ENCODE measurements around the gene RBMS3. TPM values are rescaled to one million over a fixed set of nuclear protein-coding genes. Genes with fewer than 3 reads are reported as not detected.

The RBMS3 gene
- total RNA-seq, 1 experiment from 2014 or later, result 7.4 TPM

DNA sequence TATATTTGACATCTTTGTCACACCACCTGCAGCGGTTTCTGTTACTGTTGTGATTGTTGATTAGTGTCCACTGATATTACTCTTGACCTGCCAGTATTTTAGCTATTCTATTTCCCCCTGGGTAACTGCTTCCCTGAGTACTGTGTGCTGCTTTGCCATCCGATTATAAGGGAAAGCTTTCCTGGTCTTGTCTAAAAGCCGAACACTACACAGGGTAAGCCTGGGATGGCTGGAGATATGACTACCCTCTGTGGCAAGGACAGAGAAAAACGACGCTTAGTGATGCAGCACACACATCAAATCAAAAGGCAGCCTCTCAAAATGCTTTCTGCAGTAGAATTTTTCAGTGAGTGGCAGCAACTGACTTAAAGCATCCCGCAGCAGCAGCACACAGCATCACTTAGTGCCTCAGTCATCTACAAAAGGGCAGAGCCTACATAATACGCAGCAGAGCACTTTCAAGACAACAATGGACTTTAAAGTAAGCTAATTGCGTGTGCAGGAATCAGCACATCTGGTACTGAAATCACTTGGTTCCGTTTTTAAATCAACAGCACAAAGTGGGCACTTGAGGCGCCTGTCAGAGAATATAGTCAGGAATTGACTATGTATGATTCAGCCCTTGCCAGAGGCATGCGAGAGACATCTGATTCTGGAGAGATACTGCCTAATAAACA, 669.2 kb downstream of the RBMS3 start:
- intact Hi-C loops (cut with micrococcal nuclease; ENCODE audit: unreplicated experiment), result no loop called here
- Mint-ChIP-seq H3K36me3 (ENCODE audit: insufficient read depth, unreplicated experiment) (no peaks in the 10 kb centered on the region), H3K27me3 (ENCODE audit: insufficient read depth, unreplicated experiment) (peaks cover 2% of the 10 kb centered on the region), H3K4me1 (ENCODE audit: low read depth, unreplicated experiment) (no peaks in the 10 kb centered on the region), H3K27ac (ENCODE audit: unreplicated experiment) (no peak overlapping the region), H3K9me3 (ENCODE audit: unreplicated experiment) (no peaks in the 10 kb centered on the region), H3K4me3 (ENCODE audit: unreplicated experiment) (no peak overlapping the region)
- ChIA-PET POLR2A (interaction anchor here (0.6 kb wide), 1 partner anchor 180 kb away, joined by 5 read pairs; no protein-coding TSS in a partner anchor), CTCF (no interaction called here)
- no peak for DNase-seq
- Histone ChIP-seq H3K4me3 (ENCODE audit: low read depth, low read length) (no peak overlapping the region), H3K4me1 (no peaks in the 10 kb centered on the region), H3K27me3 (replicated peaks; ENCODE audit: control insufficient read depth, insufficient read depth, low read length) (peaks cover 4% of the 10 kb centered on the region), H3K9me3 (no peaks in the 10 kb centered on the region), H3K36me3 (ENCODE audit: control insufficient read depth, insufficient read depth, low read length) (no peaks in the 10 kb centered on the region)
- BruUV-seq (replicated peaks), result no TSS peak
- TF ChIP-seq, protein P1, sequence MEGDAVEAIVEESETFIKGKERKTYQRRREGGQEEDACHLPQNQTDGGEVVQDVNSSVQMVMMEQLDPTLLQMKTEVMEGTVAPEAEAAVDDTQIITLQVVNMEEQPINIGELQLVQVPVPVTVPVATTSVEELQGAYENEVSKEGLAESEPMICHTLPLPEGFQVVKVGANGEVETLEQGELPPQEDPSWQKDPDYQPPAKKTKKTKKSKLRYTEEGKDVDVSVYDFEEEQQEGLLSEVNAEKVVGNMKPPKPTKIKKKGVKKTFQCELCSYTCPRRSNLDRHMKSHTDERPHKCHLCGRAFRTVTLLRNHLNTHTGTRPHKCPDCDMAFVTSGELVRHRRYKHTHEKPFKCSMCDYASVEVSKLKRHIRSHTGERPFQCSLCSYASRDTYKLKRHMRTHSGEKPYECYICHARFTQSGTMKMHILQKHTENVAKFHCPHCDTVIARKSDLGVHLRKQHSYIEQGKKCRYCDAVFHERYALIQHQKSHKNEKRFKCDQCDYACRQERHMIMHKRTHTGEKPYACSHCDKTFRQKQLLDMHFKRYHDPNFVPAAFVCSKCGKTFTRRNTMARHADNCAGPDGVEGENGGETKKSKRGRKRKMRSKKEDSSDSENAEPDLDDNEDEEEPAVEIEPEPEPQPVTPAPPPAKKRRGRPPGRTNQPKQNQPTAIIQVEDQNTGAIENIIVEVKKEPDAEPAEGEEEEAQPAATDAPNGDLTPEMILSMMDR (IDR thresholded peaks at IDR 0.05; ENCODE audit: insufficient read depth in 1 of 2, low read depth in 1 of 2, low read length in 1 of 2, severe bottlenecking in 1 of 2, unreplicated experiment in 1 of 2), result no peak

GRCh38 chr3:29952431-29952830, 671.6 kb downstream of the RBMS3 start:
- H3K9me3 ChIP-seq, result no peaks in the 10 kb centered on the region

DNA sequence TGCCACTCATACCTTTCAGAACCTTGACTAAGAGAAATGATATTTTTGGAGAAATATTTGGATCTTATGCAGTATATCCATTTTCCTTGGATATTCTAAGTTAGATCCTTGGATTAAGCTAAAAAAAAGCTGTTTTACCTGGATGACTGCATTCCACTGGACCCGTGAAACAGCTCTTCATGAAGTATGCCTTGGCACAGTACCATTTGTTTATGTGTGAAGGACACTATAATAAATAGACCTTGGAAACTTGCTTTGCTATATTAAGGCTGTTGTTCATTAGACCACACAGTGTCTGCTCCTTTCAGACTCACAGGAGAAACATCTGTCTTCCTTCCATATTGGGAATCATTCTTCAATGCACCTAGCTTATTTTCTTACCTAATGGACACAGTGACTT, 674.5 kb downstream of the RBMS3 start:
- BruUV-seq (replicated peaks), result no TSS peak
- Mint-ChIP-seq H3K27ac (ENCODE audit: unreplicated experiment) (no peak overlapping the region), H3K27me3 (ENCODE audit: insufficient read depth, unreplicated experiment) (peaks cover 3% of the 10 kb centered on the region)

More at GRCh38 chr3:29952431-29952830, 671.6 kb downstream of the RBMS3 start:
- intact Hi-C loops (cut with micrococcal nuclease; ENCODE audit: unreplicated experiment), result no loop called here
- no peaks in the 10 kb centered on the region for H3K36me3 Mint-ChIP-seq (ENCODE audit: insufficient read depth, unreplicated experiment)
- Histone ChIP-seq H3K36me3 (ENCODE audit: control insufficient read depth, insufficient read depth, low read length) (no peaks in the 10 kb centered on the region), H3K27me3 (replicated peaks; ENCODE audit: control insufficient read depth, insufficient read depth, low read length) (peaks cover 4% of the 10 kb centered on the region), H3K4me1 (no peaks in the 10 kb centered on the region), H3K4me3 (ENCODE audit: low read depth, low read length) (no peak overlapping the region)
- DNase-seq, result no peak
- no peaks in the 10 kb centered on the region for H3K9me3 Mint-ChIP-seq (ENCODE audit: unreplicated experiment)
- ChIA-PET POLR2A (no interaction called here), CTCF (no interaction called here)
- peaks cover 3% of the 10 kb centered on the region for H3K27me3 Mint-ChIP-seq (ENCODE audit: insufficient read depth, unreplicated experiment)
- no TSS peak for BruUV-seq (replicated peaks)
- no peak overlapping the region for H3K27ac Mint-ChIP-seq (ENCODE audit: unreplicated experiment)
- no peaks in the 10 kb centered on the region for H3K4me1 Mint-ChIP-seq (ENCODE audit: low read depth, unreplicated experiment)
- TF ChIP-seq, protein P1 (IDR thresholded peaks at IDR 0.05; ENCODE audit: insufficient read depth in 1 of 2, low read depth in 1 of 2, low read length in 1 of 2, severe bottlenecking in 1 of 2, unreplicated experiment in 1 of 2), result no peak
- no peak overlapping the region for H3K4me3 Mint-ChIP-seq (ENCODE audit: unreplicated experiment)

More for the DNA sequence above, 674.5 kb downstream of the RBMS3 start:
- Mint-ChIP-seq H3K4me1 (ENCODE audit: low read depth, unreplicated experiment) (no peaks in the 10 kb centered on the region), H3K4me3 (ENCODE audit: unreplicated experiment) (no peak overlapping the region), H3K36me3 (ENCODE audit: insufficient read depth, unreplicated experiment) (no peaks in the 10 kb centered on the region), H3K9me3 (ENCODE audit: unreplicated experiment) (no peaks in the 10 kb centered on the region)
- POLR2A ChIA-PET, result no interaction called here
- TF ChIP-seq, protein P1 (IDR thresholded peaks at IDR 0.05; ENCODE audit: insufficient read depth in 1 of 2, low read depth in 1 of 2, low read length in 1 of 2, severe bottlenecking in 1 of 2, unreplicated experiment in 1 of 2), result no peak
- CTCF ChIA-PET, result no interaction called here
- Histone ChIP-seq H3K27me3 (replicated peaks; ENCODE audit: control insufficient read depth, insufficient read depth, low read length) (no peaks in the 10 kb centered on the region), H3K36me3 (ENCODE audit: control insufficient read depth, insufficient read depth, low read length) (no peaks in the 10 kb centered on the region), H3K9me3 (no peaks in the 10 kb centered on the region), H3K4me1 (no peaks in the 10 kb centered on the region), H3K4me3 (ENCODE audit: low read depth, low read length) (no peak overlapping the region)
- intact Hi-C loops (cut with micrococcal nuclease; ENCODE audit: unreplicated experiment), result no loop called here
- DNase-seq, result no peak

Data from Caco-2 (cell line).